PFSK-1 (cell line): ENCODE data around the gene ARHGAP19.

Experiments used
- FOXP2 ChIP-seq: optimal IDR thresholded peaks from 2 replicates; pipeline ENCODE3; 2011; ENCODE audit warnings: borderline replicate concordance, control low read depth, inconsistent platforms; ENCODE audit not compliant: insufficient read depth; ENCODE audit errors: extremely low read length, extremely low read depth
- POLR2AphosphoS5 ChIP-seq: IDR thresholded peaks from 2 replicates; pipeline ENCODE4 v1.6.1; 2012; ENCODE audit warnings: low read depth, mild to moderate bottlenecking, control low read depth, low read length, moderate library complexity
- SIN3A ChIP-seq: IDR thresholded peaks from 2 replicates; pipeline ENCODE4 v1.6.1; 2012; ENCODE audit warnings: mild to moderate bottlenecking, low read length, moderate library complexity, borderline replicate concordance; ENCODE audit not compliant: insufficient read depth
- TAF1 ChIP-seq: IDR thresholded peaks from 2 replicates; pipeline ENCODE4 v1.6.1; 2012; ENCODE audit warnings: low read length, control low read depth, borderline replicate concordance; ENCODE audit not compliant: insufficient read depth

DNA sequence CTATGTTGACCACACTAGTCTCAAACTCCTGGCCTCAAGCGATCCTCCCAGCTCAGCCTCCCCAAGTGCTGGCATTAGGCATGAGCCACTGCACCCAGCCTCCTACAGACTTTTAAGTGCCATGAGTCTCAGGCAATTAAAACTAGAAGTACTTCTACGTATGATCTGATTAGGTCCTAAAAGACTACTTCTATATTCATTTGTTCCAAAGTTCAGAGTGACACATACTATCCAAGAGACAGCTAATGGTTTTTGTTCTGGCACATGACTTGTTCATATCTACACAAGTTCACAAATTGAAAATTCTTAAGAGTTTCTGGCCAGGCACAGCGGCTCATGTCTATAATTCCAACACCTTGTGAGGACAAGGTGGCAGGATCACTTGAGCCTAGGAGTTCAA lies 11.7 kb downstream of the ARHGAP19 start:
- TF ChIP-seq TAF1 (no peak), POLR2AphosphoS5 (no peak), SIN3A (no peak), FOXP2 (no peak)
